GM23338 (cell line): Measurements from ENCODE around the gene LAGE3. TPM values are rescaled to one million over a fixed set of nuclear protein-coding genes. Genes with fewer than 3 reads are reported as not detected.

ENCODE experiments used
- ATAC-seq: fragments of 200-7000 bp; cut with Tn5 transposase; 3 replicates; pipeline ENCODE4 v1.9.1; 2020
- DNase-seq: peaks from one replicate; pipeline ENCODE4 v3.0.0-alpha.2; 2015; ENCODE audit warnings: low spot score
- H2AFZ ChIP-seq: fragments of 200-600 bp; sonication (generic); 2 replicates; pipeline ENCODE4 v1.8.0; 2016; ENCODE audit warnings: antibody characterized with exemption, mild to moderate bottlenecking, moderate library complexity
- H3F3A ChIP-seq: fragments of 200-600 bp; sonication (generic); replicated peaks from 2 replicates; pipeline ENCODE4 v1.8.0; 2017; ENCODE audit warnings: antibody characterized with exemption, mixed run types, low read depth
- H3K27ac ChIP-seq: fragments of 200-600 bp; sonication (generic); 2 replicates; pipeline ENCODE4 v1.6.1; 2016; ENCODE audit warnings: low read depth
- H3K27me3 ChIP-seq: fragments of 200-600 bp; sonication (generic); 2 replicates; pipeline ENCODE4 v1.8.0; 2016; ENCODE audit warnings: mild to moderate bottlenecking, mixed run types, moderate library complexity; ENCODE audit not compliant: insufficient read depth
- H3K36me3 ChIP-seq: fragments of 200-600 bp; sonication (generic); 2 replicates; pipeline ENCODE4 v1.8.0; 2016; ENCODE audit warnings: mild to moderate bottlenecking; ENCODE audit not compliant: insufficient read depth
- H3K4me1 ChIP-seq: fragments of 200-600 bp; sonication (generic); 2 replicates; pipeline ENCODE4 v1.8.0; 2016; ENCODE audit warnings: mild to moderate bottlenecking, moderate library complexity; ENCODE audit not compliant: insufficient read depth
- H3K4me2 ChIP-seq: fragments of 200-600 bp; sonication (generic); 2 replicates; pipeline ENCODE4 v1.7.1; 2017; ENCODE audit warnings: mixed run types
- H3K4me3 ChIP-seq: fragments of 200-600 bp; sonication (generic); 2 replicates; pipeline ENCODE4 v1.6.1; 2016; ENCODE audit warnings: mixed run types
- H3K79me2 ChIP-seq: fragments of 200-600 bp; sonication (generic); replicated peaks from 2 replicates; pipeline ENCODE4 v1.8.0; 2017; ENCODE audit warnings: mild to moderate bottlenecking; ENCODE audit not compliant: insufficient read depth
- H3K9me2 ChIP-seq: fragments of 200-600 bp; sonication (generic); 2 replicates; pipeline ENCODE4 v1.8.0; 2017; ENCODE audit not compliant: insufficient read depth
- H4K20me1 ChIP-seq: fragments of 200-600 bp; sonication (generic); replicated peaks from 2 replicates; pipeline ENCODE4 v1.8.0; 2017; ENCODE audit warnings: mild to moderate bottlenecking; ENCODE audit not compliant: insufficient read depth
- H3K27ac Mint-ChIP-seq: 2 replicates; pipeline ENCODE4 v1.8.0; 2020; ENCODE audit warnings: inconsistent platforms, mild to moderate bottlenecking, moderate library complexity, mixed read lengths
- H3K27me3 Mint-ChIP-seq: 3 replicates; pipeline ENCODE4 v1.8.0; 2022; ENCODE audit warnings: low read depth, mild to moderate bottlenecking, moderate library complexity, mixed read lengths, inconsistent platforms; ENCODE audit not compliant: insufficient read depth, poor library complexity
- H3K36me3 Mint-ChIP-seq: 3 replicates; pipeline ENCODE4 v1.8.0; 2021; ENCODE audit warnings: low read depth, mild to moderate bottlenecking, inconsistent platforms, moderate library complexity, mixed read lengths
- H3K4me1 Mint-ChIP-seq: 3 replicates; pipeline ENCODE4 v1.8.0; 2020; ENCODE audit warnings: mild to moderate bottlenecking, inconsistent platforms, mixed read lengths
- H3K4me3 Mint-ChIP-seq: 3 replicates; pipeline ENCODE4 v1.8.0; 2021; ENCODE audit warnings: moderate library complexity, mild to moderate bottlenecking, inconsistent platforms, mixed read lengths
- H3K9me3 Mint-ChIP-seq: 3 replicates; pipeline ENCODE4 v1.8.0; 2020; ENCODE audit warnings: moderate library complexity, mild to moderate bottlenecking, inconsistent platforms, mixed read lengths
- JUNB ChIP-seq: IDR thresholded peaks from one replicate; pipeline ENCODE4 v1.6.1; 2016; ENCODE audit warnings: antibody characterized with exemption; ENCODE audit not compliant: unreplicated experiment
- NANOG ChIP-seq: IDR thresholded peaks from 2 replicates; pipeline ENCODE4 v1.6.1; 2016; ENCODE audit warnings: antibody characterized with exemption, borderline replicate concordance
- STAT1 ChIP-seq: IDR thresholded peaks from one replicate; pipeline ENCODE4 v1.6.1; 2016; ENCODE audit warnings: antibody characterized with exemption; ENCODE audit not compliant: unreplicated experiment
- ZNF114 ChIP-seq: fragments of 250-450 bp; sonication (Bioruptor Pico); IDR thresholded peaks from 2 replicates; pipeline ENCODE4 v1.5.0; 2020; ENCODE audit warnings: mild to moderate bottlenecking, moderate library complexity
- ZNF331 ChIP-seq: fragments of 250-450 bp; sonication (Bioruptor Pico); IDR thresholded peaks from 2 replicates; pipeline ENCODE4 v1.5.0; 2020; ENCODE audit warnings: low read depth, mild to moderate bottlenecking, moderate library complexity
- polyA plus RNA-seq: library from polyadenylated mRNA; unstranded; fragments of >200 nt; fragmentation: Nextera tagmentation; extraction: Ambion mirVana; gene quantifications from 2 replicates; pipeline ENCODE4 v1.2.1, GENCODE V29; 2016
- total RNA-seq: library from RNA; depleted of rRNA; stranded (reverse); fragments of >200 nt; shearing (Covaris generic); gene quantifications from 2 replicates; pipeline ENCODE4 v1.2.3, GENCODE V29; 2014
- TF ChIP-seq, protein P1 (sequence below): fragments of 250-450 bp; sonication (Bioruptor Pico); IDR thresholded peaks from 2 replicates; pipeline ENCODE4 v1.5.0; 2020; ENCODE audit warnings: mild to moderate bottlenecking, moderate library complexity
- TF ChIP-seq, protein P2 (sequence below), 2 experiments: fragments of 200-600 bp in 1 of 2; sonication (generic) in 1 of 2; conservative IDR thresholded peaks; 2 replicates each; pipeline versions ENCODE4 v1.5.1 to v1.6.1; 2016 to 2017; ENCODE audit warnings: antibody characterized with exemption in 2 of 2, low read depth in 2 of 2, mild to moderate bottlenecking in 2 of 2, moderate library complexity in 1 of 2

Gene LAGE3
- total and polyA plus RNA-seq, 2 experiments from 2014 or later = 71.0 to 84.5 TPM

DNA sequence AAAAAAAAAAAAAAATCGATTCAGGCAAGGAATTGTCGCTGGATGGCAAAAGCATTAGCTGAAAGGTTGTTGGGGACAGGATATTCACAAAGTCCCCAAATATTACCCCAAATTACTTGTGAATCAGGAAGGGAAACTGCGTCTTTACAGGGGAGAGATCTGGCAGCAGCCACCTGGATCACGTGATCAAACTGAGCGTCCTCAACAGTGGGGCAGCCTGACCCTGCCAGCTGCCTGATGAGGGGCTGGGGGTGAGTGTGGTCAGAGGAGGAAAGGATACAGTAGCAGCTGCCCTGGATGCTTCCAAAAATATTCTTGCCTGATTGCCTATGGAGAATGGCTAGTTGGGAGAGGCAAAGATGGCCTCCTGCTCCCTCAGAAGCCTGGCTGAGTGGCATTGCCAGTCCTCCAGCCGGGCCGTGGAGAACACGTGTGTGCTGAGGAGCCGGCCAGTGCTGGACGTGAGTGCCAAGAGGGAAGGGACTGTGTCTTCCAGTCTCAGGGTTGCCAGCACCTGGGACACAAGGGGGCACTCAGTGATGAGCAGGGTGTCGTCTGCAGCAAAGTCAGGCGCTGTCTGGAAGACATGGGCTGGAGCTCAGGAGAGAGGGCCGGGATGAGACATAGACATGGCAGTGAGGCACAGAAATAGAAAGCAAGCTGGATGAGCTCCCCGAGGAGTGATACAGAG is 3.0 kb upstream of the LAGE3 start (continued):
- TF ChIP-seq NANOG (no peak), JUNB (no peak), ZNF114 (CRISPR knock-in tag) (no peak), STAT1 (no peak)
- TF ChIP-seq, protein P1, sequence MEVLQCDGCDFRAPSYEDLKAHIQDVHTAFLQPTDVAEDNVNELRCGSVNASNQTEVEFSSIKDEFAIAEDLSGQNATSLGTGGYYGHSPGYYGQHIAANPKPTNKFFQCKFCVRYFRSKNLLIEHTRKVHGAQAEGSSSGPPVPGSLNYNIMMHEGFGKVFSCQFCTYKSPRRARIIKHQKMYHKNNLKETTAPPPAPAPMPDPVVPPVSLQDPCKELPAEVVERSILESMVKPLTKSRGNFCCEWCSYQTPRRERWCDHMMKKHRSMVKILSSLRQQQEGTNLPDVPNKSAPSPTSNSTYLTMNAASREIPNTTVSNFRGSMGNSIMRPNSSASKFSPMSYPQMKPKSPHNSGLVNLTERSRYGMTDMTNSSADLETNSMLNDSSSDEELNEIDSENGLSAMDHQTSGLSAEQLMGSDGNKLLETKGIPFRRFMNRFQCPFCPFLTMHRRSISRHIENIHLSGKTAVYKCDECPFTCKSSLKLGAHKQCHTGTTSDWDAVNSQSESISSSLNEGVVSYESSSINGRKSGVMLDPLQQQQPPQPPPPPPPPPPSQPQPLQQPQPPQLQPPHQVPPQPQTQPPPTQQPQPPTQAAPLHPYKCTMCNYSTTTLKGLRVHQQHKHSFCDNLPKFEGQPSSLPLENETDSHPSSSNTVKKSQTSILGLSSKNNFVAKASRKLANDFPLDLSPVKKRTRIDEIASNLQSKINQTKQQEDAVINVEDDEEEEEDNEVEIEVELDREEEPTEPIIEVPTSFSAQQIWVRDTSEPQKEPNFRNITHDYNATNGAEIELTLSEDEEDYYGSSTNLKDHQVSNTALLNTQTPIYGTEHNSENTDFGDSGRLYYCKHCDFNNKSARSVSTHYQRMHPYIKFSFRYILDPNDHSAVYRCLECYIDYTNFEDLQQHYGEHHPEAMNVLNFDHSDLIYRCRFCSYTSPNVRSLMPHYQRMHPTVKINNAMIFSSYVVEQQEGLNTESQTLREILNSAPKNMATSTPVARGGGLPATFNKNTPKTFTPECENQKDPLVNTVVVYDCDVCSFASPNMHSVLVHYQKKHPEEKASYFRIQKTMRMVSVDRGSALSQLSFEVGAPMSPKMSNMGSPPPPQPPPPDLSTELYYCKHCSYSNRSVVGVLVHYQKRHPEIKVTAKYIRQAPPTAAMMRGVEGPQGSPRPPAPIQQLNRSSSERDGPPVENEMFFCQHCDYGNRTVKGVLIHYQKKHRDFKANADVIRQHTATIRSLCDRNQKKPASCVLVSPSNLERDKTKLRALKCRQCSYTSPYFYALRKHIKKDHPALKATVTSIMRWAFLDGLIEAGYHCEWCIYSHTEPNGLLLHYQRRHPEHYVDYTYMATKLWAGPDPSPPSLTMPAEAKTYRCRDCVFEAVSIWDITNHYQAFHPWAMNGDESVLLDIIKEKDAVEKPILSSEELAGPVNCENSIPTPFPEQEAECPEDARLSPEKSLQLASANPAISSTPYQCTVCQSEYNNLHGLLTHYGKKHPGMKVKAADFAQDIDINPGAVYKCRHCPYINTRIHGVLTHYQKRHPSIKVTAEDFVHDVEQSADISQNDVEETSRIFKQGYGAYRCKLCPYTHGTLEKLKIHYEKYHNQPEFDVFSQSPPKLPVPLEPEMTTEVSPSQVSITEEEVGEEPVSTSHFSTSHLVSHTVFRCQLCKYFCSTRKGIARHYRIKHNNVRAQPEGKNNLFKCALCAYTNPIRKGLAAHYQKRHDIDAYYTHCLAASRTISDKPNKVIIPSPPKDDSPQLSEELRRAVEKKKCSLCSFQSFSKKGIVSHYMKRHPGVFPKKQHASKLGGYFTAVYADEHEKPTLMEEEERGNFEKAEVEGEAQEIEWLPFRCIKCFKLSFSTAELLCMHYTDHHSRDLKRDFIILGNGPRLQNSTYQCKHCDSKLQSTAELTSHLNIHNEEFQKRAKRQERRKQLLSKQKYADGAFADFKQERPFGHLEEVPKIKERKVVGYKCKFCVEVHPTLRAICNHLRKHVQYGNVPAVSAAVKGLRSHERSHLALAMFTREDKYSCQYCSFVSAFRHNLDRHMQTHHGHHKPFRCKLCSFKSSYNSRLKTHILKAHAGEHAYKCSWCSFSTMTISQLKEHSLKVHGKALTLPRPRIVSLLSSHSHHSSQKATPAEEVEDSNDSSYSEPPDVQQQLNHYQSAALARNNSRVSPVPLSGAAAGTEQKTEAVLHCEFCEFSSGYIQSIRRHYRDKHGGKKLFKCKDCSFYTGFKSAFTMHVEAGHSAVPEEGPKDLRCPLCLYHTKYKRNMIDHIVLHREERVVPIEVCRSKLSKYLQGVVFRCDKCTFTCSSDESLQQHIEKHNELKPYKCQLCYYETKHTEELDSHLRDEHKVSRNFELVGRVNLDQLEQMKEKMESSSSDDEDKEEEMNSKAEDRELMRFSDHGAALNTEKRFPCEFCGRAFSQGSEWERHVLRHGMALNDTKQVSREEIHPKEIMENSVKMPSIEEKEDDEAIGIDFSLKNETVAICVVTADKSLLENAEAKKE (CRISPR knock-in tag) = no peak

DNA sequence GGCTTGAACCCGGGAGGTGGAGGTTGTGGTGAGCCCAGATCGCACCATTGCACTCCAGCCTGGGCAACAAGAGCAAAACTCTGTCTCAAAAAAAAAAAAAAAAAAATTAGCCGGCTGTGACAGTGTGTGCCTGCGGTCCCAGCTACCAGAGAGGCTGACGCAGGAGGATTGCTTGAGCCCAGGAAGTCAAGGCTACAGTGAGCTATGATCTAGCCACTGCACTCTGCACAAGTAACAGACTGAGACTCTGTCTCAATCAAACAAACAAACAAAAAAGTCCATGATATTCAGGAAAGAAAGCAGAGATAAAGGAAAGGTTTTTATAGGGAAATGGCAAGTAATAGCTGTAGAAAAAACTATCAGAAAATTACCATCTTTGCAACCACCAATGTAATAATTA is 2.1 kb upstream of the LAGE3 start:
- DNase-seq (no peak), ATAC-seq (no peak)
- Mint-ChIP-seq H3K9me3 (no peaks in the 10 kb centered on the region), H3K27me3 (peaks cover 6% of the 10 kb centered on the region), H3K27ac (no peak overlapping the region), H3K36me3 (peaks cover 5% of the 10 kb centered on the region; the same call in 1 of the 3 replicates), H3K4me3 (no peak overlapping the region), H3K4me1 (peaks cover 10% of the 10 kb centered on the region; the same call in 2 of the 3 replicates)
- Histone ChIP-seq H3K4me1 (no peaks in the 10 kb centered on the region), H3K4me3 (no peak overlapping the region), H3K36me3 (no peaks in the 10 kb centered on the region), H2AFZ (no peak overlapping the region), H3F3A (no peaks in the 10 kb centered on the region), H4K20me1 (no peaks in the 10 kb centered on the region; the same call in 1 of the 2 replicates), H3K27ac (no peak overlapping the region), H3K79me2 (no peaks in the 10 kb centered on the region), H3K9me2 (no peaks in the 10 kb centered on the region), H3K4me2 (no peak overlapping the region), H3K27me3 (no peaks in the 10 kb centered on the region)
- TF ChIP-seq, protein P2, sequence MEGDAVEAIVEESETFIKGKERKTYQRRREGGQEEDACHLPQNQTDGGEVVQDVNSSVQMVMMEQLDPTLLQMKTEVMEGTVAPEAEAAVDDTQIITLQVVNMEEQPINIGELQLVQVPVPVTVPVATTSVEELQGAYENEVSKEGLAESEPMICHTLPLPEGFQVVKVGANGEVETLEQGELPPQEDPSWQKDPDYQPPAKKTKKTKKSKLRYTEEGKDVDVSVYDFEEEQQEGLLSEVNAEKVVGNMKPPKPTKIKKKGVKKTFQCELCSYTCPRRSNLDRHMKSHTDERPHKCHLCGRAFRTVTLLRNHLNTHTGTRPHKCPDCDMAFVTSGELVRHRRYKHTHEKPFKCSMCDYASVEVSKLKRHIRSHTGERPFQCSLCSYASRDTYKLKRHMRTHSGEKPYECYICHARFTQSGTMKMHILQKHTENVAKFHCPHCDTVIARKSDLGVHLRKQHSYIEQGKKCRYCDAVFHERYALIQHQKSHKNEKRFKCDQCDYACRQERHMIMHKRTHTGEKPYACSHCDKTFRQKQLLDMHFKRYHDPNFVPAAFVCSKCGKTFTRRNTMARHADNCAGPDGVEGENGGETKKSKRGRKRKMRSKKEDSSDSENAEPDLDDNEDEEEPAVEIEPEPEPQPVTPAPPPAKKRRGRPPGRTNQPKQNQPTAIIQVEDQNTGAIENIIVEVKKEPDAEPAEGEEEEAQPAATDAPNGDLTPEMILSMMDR (conservative IDR thresholded peaks at IDR 0.05; ENCODE audit: low read depth in 2 of 2) = no peak
- TF ChIP-seq NANOG = no peak
- TF ChIP-seq ZNF331 = no peak
- TF ChIP-seq, protein P1 (CRISPR knock-in tag) = no peak
